CD4-positive, CD25-positive, alpha-beta regulatory T cell (primary cell): Measurements from ENCODE around the gene GSG1L. TPM values are rescaled to one million over a fixed set of nuclear protein-coding genes. Genes with fewer than 3 reads are reported as not detected.
A peak's percentile ranks its signal among the peaks of the same experiment; 100 is the strongest.

ENCODE experiments used
- ATAC-seq, 2 donors: fragments of 150-1000 bp; cut with Tn5 transposase; one replicate each; pipeline ENCODE4 v1.10.0; 2021; ENCODE audit warnings: low read depth in 2 of 2, moderate number of reproducible peaks in 2 of 2, moderate library complexity in 1 of 2
- DNase-seq, 3 donors: peaks; one replicate each; pipeline versions ENCODE4 v3.0.0 to v3.0.0-alpha.2; 2012 to 2022; ENCODE audit warnings: mixed read lengths in 1 of 3
- H3K27ac ChIP-seq: one replicate; pipeline ENCODE4 v1.7.0; 2013; ENCODE audit warnings: mild to moderate bottlenecking, low read length; ENCODE audit not compliant: insufficient read depth, poor library complexity, severe bottlenecking
- H3K27me3 ChIP-seq: one replicate; pipeline ENCODE4 v1.7.0; 2013; ENCODE audit warnings: low read length; ENCODE audit not compliant: control insufficient read depth, insufficient read depth
- H3K36me3 ChIP-seq: one replicate; pipeline ENCODE4 v1.7.0; 2013; ENCODE audit warnings: mild to moderate bottlenecking, low read length, moderate library complexity; ENCODE audit not compliant: control insufficient read depth, insufficient read depth
- H3K4me1 ChIP-seq: 2 replicates; pipeline ENCODE4 v1.7.0; 2013; ENCODE audit warnings: mild to moderate bottlenecking, low read length; ENCODE audit not compliant: insufficient read depth, control insufficient read depth, poor library complexity, severe bottlenecking
- H3K4me3 ChIP-seq: one replicate; pipeline ENCODE4 v1.7.0; 2013; ENCODE audit warnings: low read depth, mild to moderate bottlenecking, low read length, moderate library complexity
- H3K9me3 ChIP-seq, 2 experiments: 1 replicate in 1 of 2; 2 replicates in 1 of 2; pipeline ENCODE4 v1.7.0; 2013; ENCODE audit warnings: low read length in 2 of 2, mild to moderate bottlenecking in 1 of 2, moderate library complexity in 1 of 2; ENCODE audit not compliant: control insufficient read depth in 2 of 2
- H3K27ac Mint-ChIP-seq, 3 donors: one replicate each; pipeline ENCODE4 v1.8.0; 2020 to 2022; ENCODE audit warnings: mild to moderate bottlenecking in 3 of 3, mixed read lengths in 3 of 3, moderate library complexity in 2 of 3
- H3K27me3 Mint-ChIP-seq: one replicate; pipeline ENCODE4 v1.8.0; 2022; ENCODE audit warnings: mild to moderate bottlenecking, mixed read lengths
- H3K36me3 Mint-ChIP-seq: one replicate; pipeline ENCODE4 v1.8.0; 2020; ENCODE audit warnings: mixed read lengths
- H3K4me1 Mint-ChIP-seq, 4 donors: one replicate each; pipeline ENCODE4 v1.8.0; 2020 to 2022; ENCODE audit warnings: mixed read lengths in 4 of 4, mild to moderate bottlenecking in 1 of 4
- H3K4me3 Mint-ChIP-seq, 4 donors: one replicate each; pipeline ENCODE4 v1.8.0; 2020 to 2022; ENCODE audit warnings: mild to moderate bottlenecking in 4 of 4, mixed read lengths in 4 of 4, moderate library complexity in 3 of 4
- H3K9me3 Mint-ChIP-seq, 7 donors: one replicate each; pipeline ENCODE4 v1.8.0; 2020 to 2022; ENCODE audit warnings: mixed read lengths in 7 of 7, mild to moderate bottlenecking in 3 of 7, moderate library complexity in 2 of 7
- polyA plus RNA-seq, 4 donors: library from polyadenylated mRNA; unstranded; fragments of 300-500 nt; fragmentation: Illumina TruSeq; gene quantifications; one replicate each; pipeline ENCODE4 v1.2.3, GENCODE V29; 2021
- total RNA-seq: library from RNA; stranded (reverse); gene quantifications from one replicate; pipeline ENCODE4 v1.2.3, GENCODE V29; 2022

GSG1L gene
- total and polyA plus RNA-seq, 5 donors from 2014 or later = 0.15 TPM; not detected in 4

DNA sequence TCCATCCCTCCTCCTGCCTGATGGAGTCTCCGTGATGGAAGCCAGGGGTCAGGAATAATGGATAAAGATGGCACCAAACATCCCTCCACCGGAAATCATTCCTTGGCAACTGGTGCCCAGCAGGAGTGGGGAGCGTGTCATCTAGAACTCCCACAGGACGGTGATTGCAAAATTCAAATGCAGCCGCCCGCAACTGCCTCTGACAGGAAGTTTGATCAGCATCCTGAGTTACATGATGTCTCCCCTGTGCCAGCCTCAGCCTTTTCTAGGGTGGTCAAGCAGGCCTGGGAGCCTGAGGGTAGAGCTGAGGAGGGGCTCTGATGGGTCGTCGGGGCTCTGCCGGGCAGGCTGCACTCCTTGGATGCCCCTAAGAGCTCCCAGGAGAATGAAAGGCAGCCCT is 52.8 kb downstream of the GSG1L start:
- no peaks in the 10 kb centered on the region for H3K27me3 ChIP-seq
- H3K4me3 ChIP-seq = no peak overlapping the region
- H3K27ac Mint-ChIP-seq = no peak overlapping the region
- H3K36me3 ChIP-seq = no peaks in the 10 kb centered on the region
- no peak for DNase-seq
- peaks cover 0 to 3% (median 0%) of the 10 kb centered on the region in 7 donors for H3K9me3 Mint-ChIP-seq
- ATAC-seq = no peak
- no peak overlapping the region for H3K27ac ChIP-seq
- peaks cover 19% of the 10 kb centered on the region for H3K27me3 Mint-ChIP-seq
- H3K4me3 Mint-ChIP-seq = no peak overlapping the region
- no peaks in the 10 kb centered on the region for H3K4me1 Mint-ChIP-seq
- H3K9me3 ChIP-seq = no peaks in the 10 kb centered on the region
- H3K4me1 ChIP-seq = no peaks in the 10 kb centered on the region
- no peaks in the 10 kb centered on the region for H3K36me3 Mint-ChIP-seq

DNA sequence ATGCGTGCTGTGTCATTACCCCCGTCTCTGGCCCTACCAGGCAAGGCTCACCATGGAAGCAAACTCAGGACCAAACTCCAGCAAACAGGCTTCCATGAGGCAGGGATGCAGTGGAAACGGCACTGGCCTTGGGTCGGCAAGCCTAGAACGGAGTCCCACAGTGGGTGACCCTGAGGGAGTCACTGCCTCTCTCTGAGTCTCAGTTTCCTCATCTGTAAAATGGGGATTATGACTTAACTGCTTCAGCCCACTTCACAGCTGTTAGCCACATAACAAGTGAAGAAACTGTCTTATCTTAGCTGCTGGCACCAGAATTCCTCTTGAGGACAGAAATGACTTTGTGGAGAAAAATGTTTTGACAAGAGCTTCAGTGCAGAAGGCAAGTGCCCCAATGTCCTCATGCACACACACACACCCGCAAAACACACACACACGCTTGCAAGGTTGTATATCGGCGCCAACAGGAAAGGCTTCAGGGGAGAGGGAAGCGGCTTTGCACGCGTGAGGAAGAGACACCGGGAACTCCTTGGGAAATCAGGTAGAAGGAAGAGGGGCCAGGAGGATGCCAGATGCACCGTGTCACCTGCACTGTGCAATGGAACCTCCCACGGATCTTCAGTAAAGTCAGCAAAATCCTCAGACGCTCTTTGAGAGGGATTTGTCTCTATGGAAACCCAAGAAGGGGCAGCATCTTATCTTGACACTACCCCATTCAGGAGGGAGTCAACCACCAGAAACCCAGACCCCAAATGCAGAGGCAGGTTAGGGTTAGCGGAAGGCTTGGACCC is 53.7 kb downstream of the GSG1L start:
- H3K36me3 ChIP-seq = no peaks in the 10 kb centered on the region
- H3K4me1 Mint-ChIP-seq = no peaks in the 10 kb centered on the region
- DNase-seq (no peak), ATAC-seq (no peak)
- H3K4me1 ChIP-seq = no peaks in the 10 kb centered on the region
- no peak overlapping the region for H3K27ac ChIP-seq
- H3K27me3 ChIP-seq = no peaks in the 10 kb centered on the region
- H3K36me3 Mint-ChIP-seq = no peaks in the 10 kb centered on the region
- H3K27ac Mint-ChIP-seq = no peak overlapping the region
- no peak overlapping the region for H3K4me3 Mint-ChIP-seq
- no peaks in the 10 kb centered on the region for H3K9me3 ChIP-seq
- H3K27me3 Mint-ChIP-seq = peaks cover 16% of the 10 kb centered on the region
- H3K9me3 Mint-ChIP-seq = peaks cover 0 to 3% (median 0%) of the 10 kb centered on the region in 7 donors
- H3K4me3 ChIP-seq = no peak overlapping the region

DNA sequence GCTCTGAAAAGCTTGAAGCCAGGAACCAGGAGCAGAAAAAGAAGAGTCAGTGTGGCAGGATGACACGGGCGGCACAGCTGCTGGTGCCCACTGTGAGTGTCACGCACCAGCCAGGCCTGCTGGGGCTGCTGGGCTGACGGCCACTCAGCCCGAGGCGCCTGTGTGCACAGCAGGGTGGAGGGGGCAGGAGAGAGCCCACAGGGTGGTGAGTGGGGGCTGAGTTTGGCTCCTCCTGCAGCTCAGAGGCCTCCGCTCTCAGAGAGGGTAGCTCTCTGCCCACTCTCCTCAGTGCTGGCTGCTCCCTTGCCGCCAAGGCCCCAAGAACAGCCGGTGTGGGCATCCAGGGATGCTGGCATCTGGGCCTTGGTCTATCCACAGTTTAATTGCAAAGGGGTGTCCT is 59.6 kb downstream of the GSG1L start:
- DNase-seq (no peak), ATAC-seq (no peak)
- H3K27me3 Mint-ChIP-seq = peaks cover 7% of the 10 kb centered on the region
- no peaks in the 10 kb centered on the region for H3K36me3 Mint-ChIP-seq
- Histone ChIP-seq H3K4me3 (no peak overlapping the region), H3K9me3 (no peaks in the 10 kb centered on the region), H3K27ac (no peak overlapping the region), H3K36me3 (no peaks in the 10 kb centered on the region), H3K27me3 (no peaks in the 10 kb centered on the region), H3K4me1 (no peaks in the 10 kb centered on the region)
- H3K9me3 Mint-ChIP-seq = no peaks in the 10 kb centered on the region
- H3K27ac Mint-ChIP-seq = no peak overlapping the region
- no peaks in the 10 kb centered on the region for H3K4me1 Mint-ChIP-seq
- H3K4me3 Mint-ChIP-seq = no peak overlapping the region

DNA sequence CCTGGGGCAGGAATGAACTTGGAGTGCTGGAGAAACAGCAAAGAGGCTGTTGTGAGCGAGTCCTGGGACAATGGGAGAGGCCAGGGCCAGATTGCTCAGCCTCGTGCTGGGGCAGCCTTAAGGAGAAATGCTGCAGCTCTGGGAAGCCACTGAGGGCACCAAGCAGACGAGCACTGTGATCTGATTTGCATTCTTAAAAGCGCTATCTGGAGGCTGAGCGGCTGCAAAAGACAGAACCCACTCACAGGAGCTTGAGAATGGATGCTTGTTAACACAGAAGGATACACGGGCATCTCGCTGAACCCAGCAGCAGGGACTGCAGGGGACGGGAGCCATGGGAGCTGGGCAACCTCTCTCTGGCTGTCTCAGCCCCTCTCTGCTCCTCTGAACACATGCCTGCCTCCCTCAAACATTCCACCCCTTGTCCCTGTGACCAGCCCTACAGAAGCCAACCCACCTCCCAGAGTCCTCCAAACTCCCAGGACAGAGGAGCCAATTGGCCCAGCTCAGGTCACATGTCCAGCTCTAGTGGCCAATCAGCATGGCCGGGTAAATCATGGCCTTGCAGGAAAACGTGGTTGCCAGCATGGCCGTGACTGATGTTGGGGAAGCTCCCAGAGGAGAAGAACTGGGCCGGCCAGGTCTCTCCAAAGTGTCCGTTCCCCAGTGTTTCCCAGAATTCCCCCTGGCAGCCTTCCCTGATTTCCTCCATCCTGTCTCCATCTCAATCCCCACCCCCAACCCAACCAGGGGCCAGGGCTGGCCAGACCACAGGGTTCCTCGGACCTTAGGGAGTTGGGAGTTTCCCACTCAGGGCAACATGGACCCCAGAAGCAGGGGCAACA is 60.3 kb downstream of the GSG1L start:
- Mint-ChIP-seq H3K27ac (no peak overlapping the region), H3K4me3 (no peak overlapping the region), H3K27me3 (peaks cover 4% of the 10 kb centered on the region), H3K4me1 (no peaks in the 10 kb centered on the region), H3K36me3 (no peaks in the 10 kb centered on the region), H3K9me3 (no peaks in the 10 kb centered on the region)
- DNase-seq = no peak
- Histone ChIP-seq H3K27ac (no peak overlapping the region), H3K4me1 (no peaks in the 10 kb centered on the region), H3K27me3 (no peaks in the 10 kb centered on the region), H3K4me3 (no peak overlapping the region), H3K36me3 (no peaks in the 10 kb centered on the region), H3K9me3 (no peaks in the 10 kb centered on the region)
- no peak for ATAC-seq

DNA sequence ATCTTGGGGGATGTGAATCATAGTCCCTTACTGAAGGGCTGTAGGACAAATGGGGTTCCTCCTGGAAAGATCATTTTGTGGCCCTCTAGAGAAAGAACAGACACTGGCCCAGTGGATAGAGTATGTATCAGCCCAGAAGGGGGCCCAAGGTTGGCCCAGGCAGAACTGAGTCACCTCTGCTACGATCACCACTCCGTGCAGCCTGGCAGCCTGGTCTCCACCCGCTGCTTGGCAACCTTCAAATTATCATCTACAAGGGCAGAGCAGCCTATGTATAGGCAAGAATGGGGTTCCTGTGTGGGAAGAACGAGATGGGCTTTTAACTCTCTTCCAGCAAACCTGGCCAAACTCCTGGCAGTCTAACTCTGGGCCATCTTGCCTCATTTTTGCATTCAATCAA is 61.9 kb downstream of the GSG1L start:
- Mint-ChIP-seq H3K36me3 (no peaks in the 10 kb centered on the region), H3K4me3 (no peak overlapping the region), H3K9me3 (no peaks in the 10 kb centered on the region), H3K27ac (no peak overlapping the region), H3K27me3 (no peaks in the 10 kb centered on the region), H3K4me1 (no peaks in the 10 kb centered on the region)
- Histone ChIP-seq H3K4me3 (no peak overlapping the region), H3K36me3 (no peaks in the 10 kb centered on the region), H3K4me1 (no peaks in the 10 kb centered on the region), H3K27ac (no peak overlapping the region), H3K9me3 (no peaks in the 10 kb centered on the region), H3K27me3 (no peaks in the 10 kb centered on the region)
- ATAC-seq = no peak
- no peak for DNase-seq

DNA sequence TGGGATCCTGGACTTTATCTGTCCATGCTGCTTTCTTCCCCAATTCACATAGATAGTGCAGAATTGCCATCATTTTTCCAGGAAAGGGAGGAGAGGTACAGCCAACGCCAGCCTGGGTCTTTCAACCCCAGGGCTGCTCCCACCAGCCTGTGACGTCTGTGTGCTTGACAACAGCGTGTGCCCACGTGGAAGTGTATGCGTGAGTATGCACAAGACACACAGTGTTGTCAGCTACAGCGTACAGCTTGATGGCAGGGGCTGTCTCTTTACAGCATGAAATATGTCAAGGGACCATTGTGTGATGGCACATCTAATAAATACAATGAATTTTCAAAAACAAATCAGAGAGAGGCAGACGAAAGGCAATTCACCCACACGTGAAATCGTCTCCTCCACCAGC is 62.3 kb downstream of the GSG1L start:
- Mint-ChIP-seq H3K4me1 (peaks cover 0 to 1% (median under 1%) of the 10 kb centered on the region in 4 donors), H3K27ac (no peak overlapping the region), H3K9me3 (no peaks in the 10 kb centered on the region), H3K4me3 (no peak overlapping the region), H3K36me3 (no peaks in the 10 kb centered on the region), H3K27me3 (peaks cover 3% of the 10 kb centered on the region)
- no peaks in the 10 kb centered on the region for H3K9me3 ChIP-seq
- H3K4me3 ChIP-seq = no peak overlapping the region
- no peaks in the 10 kb centered on the region for H3K27me3 ChIP-seq
- DNase-seq (no peak), ATAC-seq (no peak)
- no peak overlapping the region for H3K27ac ChIP-seq
- H3K4me1 ChIP-seq = no peaks in the 10 kb centered on the region
- no peaks in the 10 kb centered on the region for H3K36me3 ChIP-seq

DNA sequence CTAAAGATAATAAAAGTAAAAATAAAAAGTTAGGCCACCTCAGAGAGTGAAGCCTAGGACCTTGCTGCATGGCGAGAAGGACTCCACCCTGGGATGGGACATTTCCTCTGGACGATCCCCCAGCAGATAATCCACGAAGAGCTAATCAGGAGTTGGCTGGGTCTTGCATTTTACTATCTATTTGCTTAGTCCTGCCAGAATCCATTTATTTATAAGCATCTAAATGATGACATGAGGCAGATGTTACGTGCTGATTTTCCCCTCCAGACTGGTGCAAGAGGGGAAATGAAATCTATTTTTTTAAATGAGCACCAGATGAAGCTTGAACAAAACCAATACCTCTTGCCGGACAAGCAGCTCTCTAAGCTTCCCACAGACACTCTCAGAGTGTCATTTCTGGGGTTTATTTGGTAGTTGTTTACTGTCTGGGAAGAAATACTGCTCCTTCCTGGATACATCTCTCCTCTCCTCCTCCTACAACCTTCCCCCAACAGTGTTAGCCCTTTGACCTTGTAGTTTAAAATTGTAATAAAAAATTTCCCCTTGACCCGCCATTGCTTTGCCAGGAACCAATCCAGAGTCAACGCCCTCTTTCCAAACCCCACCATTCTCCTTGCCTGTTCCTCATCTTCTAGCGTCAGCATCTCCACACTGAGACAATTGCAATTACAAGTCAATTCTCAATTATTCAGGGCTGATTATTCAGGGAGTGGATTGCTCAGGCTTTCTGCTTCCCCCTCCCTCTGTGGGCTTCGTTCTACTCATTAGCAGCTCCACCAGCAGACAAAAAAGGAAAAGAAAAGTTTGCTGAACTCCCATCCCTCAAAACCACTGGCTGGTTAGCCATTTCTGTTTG is 63.0 kb downstream of the GSG1L start:
- Mint-ChIP-seq H3K4me3 (no peak overlapping the region), H3K36me3 (no peaks in the 10 kb centered on the region), H3K4me1 (peaks cover 2 to 7% (median 4%) of the 10 kb centered on the region in 4 donors), H3K9me3 (no peaks in the 10 kb centered on the region), H3K27ac (peak overlapping the region in 1 of 3 donors; percentile 70), H3K27me3 (peaks cover 6% of the 10 kb centered on the region)
- DNase-seq (no peak), ATAC-seq (no peak)
- H3K4me1 ChIP-seq = peaks cover under 1% of the 10 kb centered on the region
- no peaks in the 10 kb centered on the region for H3K36me3 ChIP-seq
- H3K9me3 ChIP-seq = no peaks in the 10 kb centered on the region
- H3K27ac ChIP-seq = no peak overlapping the region
- H3K4me3 ChIP-seq = no peak overlapping the region
- H3K27me3 ChIP-seq = no peaks in the 10 kb centered on the region
